RWPE2 (cell line): ENCODE data around the gene MATN4.
A peak's percentile ranks its signal among the peaks of the same experiment; 100 is the strongest.

Experiments used
- ATAC-seq: fragments of 200-7000 bp; cut with Tn5 transposase; 3 replicates; pipeline ENCODE4 v1.9.1; 2021; ENCODE audit warnings: low read depth
- DNase-seq: peaks from one replicate; pipeline ENCODE4 v3.0.0-alpha.2; 2020; ENCODE audit warnings: low spot score
- H3K27ac ChIP-seq: fragments of 450-650 bp; 2 replicates; pipeline ENCODE4 v1.5.1; 2017; ENCODE audit warnings: mild to moderate bottlenecking; ENCODE audit not compliant: poor library complexity, severe bottlenecking
- H3K27me3 ChIP-seq: fragments of 250-450 bp; sonication (Bioruptor Pico); 2 replicates; pipeline ENCODE4 v1.5.1; 2021; ENCODE audit warnings: mild to moderate bottlenecking, moderate library complexity; ENCODE audit not compliant: insufficient read depth, poor library complexity, severe bottlenecking
- H3K36me3 ChIP-seq: fragments of 250-450 bp; sonication (Bioruptor Pico); 2 replicates; pipeline ENCODE4 v1.5.1; 2020; ENCODE audit warnings: low read depth, mild to moderate bottlenecking, moderate library complexity
- H3K4me1 ChIP-seq: fragments of 250-450 bp; sonication (Bioruptor Pico); 2 replicates; pipeline ENCODE4 v1.5.1; 2021; ENCODE audit warnings: mild to moderate bottlenecking, moderate library complexity; ENCODE audit not compliant: insufficient read depth, poor library complexity, severe bottlenecking
- H3K4me3 ChIP-seq: fragments of 250-450 bp; sonication (Bioruptor Pico); 2 replicates; pipeline ENCODE4 v1.5.1; 2021; ENCODE audit warnings: mild to moderate bottlenecking, moderate library complexity; ENCODE audit not compliant: severe bottlenecking
- H3K9me3 ChIP-seq: fragments of 250-450 bp; sonication (Bioruptor Pico); 2 replicates; pipeline ENCODE4 v1.5.1; 2021; ENCODE audit warnings: mild to moderate bottlenecking, moderate library complexity; ENCODE audit not compliant: severe bottlenecking
- TF ChIP-seq, protein P1 (sequence below): fragments of 450-650 bp; IDR thresholded peaks from one replicate; pipeline ENCODE4 v1.5.1; 2017; ENCODE audit warnings: mild to moderate bottlenecking, moderate library complexity; ENCODE audit not compliant: poor library complexity, severe bottlenecking

The MATN4 gene

DNA sequence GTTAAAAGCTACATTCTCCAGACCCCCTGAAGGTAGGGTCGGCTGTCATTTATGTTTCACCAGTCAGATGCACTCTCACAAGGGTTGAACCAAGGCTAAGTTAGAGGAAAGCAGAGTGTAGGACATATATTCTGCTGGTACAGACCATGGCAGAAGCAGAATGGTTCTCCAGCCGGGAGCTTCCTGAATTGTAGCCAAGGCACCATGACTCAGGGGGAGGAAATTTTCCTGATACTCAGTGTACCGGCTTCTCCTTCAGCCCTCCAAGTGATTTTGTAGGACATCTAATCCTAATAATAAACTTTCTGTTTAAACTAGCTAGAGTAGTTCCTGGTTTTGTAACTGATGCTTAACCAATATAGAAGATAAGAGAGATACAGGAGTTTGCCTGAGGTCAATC, 39.6 kb downstream of the MATN4 start:
- no peaks in the 10 kb centered on the region for H3K27me3 ChIP-seq
- ATAC-seq (peak; percentile 49; the same call in 2 of the 3 replicates), DNase-seq (no peak)
- no peaks in the 10 kb centered on the region for H3K36me3 ChIP-seq
- TF ChIP-seq, protein P1, sequence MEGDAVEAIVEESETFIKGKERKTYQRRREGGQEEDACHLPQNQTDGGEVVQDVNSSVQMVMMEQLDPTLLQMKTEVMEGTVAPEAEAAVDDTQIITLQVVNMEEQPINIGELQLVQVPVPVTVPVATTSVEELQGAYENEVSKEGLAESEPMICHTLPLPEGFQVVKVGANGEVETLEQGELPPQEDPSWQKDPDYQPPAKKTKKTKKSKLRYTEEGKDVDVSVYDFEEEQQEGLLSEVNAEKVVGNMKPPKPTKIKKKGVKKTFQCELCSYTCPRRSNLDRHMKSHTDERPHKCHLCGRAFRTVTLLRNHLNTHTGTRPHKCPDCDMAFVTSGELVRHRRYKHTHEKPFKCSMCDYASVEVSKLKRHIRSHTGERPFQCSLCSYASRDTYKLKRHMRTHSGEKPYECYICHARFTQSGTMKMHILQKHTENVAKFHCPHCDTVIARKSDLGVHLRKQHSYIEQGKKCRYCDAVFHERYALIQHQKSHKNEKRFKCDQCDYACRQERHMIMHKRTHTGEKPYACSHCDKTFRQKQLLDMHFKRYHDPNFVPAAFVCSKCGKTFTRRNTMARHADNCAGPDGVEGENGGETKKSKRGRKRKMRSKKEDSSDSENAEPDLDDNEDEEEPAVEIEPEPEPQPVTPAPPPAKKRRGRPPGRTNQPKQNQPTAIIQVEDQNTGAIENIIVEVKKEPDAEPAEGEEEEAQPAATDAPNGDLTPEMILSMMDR, result no peak
- no peak overlapping the region for H3K4me3 ChIP-seq
- no peak overlapping the region for H3K27ac ChIP-seq
- H3K4me1 ChIP-seq, result peaks cover 6% of the 10 kb centered on the region
- no peaks in the 10 kb centered on the region for H3K9me3 ChIP-seq

DNA sequence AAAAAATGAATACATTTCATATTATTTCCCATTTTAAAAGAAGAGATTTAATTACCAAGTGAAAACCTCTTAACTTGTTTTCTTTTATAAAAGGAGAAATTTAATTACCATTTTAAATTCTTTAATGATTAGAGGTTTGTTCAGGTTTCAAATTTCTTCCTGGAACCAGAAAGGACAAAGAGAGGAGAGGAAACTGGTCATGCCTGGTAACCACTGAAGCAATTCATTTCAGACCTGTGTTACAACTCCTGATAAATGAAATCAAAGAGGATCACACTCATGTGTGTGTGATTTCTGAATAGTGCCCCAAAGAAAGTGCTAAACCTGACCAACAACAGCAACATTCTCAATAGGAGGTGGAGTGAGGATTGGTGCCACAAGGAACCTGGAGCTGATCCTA, 41.1 kb downstream of the MATN4 start:
- H3K9me3 ChIP-seq, result no peaks in the 10 kb centered on the region
- ATAC-seq, result 0 out of 3 replicates have a peak, but pooled peaks have one; percentile 39
- H3K27ac ChIP-seq, result no peak overlapping the region
- H3K27me3 ChIP-seq, result no peaks in the 10 kb centered on the region
- TF ChIP-seq, protein P1, result no peak
- H3K4me1 ChIP-seq, result peaks cover 6% of the 10 kb centered on the region
- DNase-seq, result no peak
- no peaks in the 10 kb centered on the region for H3K36me3 ChIP-seq
- H3K4me3 ChIP-seq, result no peak overlapping the region

DNA sequence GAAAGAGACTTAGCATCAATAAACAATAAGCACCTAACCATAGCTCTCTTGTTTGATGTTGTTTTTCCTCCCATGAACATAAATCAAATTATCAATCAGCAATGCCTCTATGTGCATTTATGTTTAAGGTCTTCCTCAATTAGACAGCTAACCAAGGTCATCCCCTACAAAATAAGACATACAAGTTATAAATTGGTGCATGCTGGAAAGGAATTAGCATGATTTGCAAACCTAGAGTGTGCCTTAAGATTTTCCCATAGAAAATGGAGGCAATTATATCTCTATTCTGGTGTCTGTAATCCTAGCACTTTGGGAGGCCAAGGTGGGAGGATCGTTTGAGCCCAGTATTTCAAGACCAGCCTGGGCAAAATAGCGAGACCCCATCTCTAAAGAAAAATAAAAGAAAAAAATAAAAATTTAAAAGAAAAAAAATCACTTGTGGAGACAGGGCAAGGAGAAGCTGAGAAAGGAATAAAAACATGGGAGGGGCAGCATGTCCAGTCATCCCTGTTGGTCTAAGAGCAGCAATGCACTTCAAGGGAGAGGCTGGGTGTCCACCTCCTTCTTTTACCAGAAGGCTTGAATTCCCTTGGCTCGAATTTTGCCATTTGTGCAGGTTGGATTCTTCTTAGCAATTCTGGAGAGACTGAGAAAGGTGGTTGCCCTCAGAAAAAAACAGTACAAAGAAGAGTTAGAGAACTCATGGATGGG, 44.4 kb downstream of the MATN4 start:
- TF ChIP-seq, protein P1, result no peak
- Histone ChIP-seq H3K27me3 (no peaks in the 10 kb centered on the region), H3K9me3 (no peaks in the 10 kb centered on the region), H3K4me3 (no peak overlapping the region), H3K4me1 (peaks cover 6% of the 10 kb centered on the region), H3K27ac (no peak overlapping the region), H3K36me3 (no peaks in the 10 kb centered on the region)
- DNase-seq (no peak), ATAC-seq (no peak)

DNA sequence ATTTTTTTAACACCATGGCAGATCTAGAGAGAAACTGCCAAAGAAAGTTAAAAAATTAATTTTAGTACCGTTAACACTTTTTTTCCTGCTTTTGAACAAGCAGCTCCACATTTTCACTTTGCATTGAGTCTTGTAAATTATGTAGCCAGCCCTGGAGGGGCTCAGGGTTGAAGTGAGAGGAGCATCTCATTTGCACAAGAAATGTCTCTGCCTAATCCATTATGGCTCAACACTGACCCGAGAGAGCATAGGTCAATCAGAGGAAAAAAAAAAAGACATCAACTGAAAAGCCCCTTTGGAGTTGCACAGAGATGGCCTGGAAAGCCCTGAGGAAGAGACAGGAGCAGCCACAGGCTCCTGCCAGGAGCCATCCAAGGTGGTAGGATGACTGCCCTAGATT, 49.4 kb downstream of the MATN4 start:
- DNase-seq, result no peak
- ATAC-seq, result no peak
- TF ChIP-seq, protein P1, result no peak
- Histone ChIP-seq H3K27ac (no peak overlapping the region), H3K4me1 (peaks cover 19% of the 10 kb centered on the region), H3K36me3 (no peaks in the 10 kb centered on the region), H3K4me3 (no peak overlapping the region), H3K9me3 (no peaks in the 10 kb centered on the region), H3K27me3 (no peaks in the 10 kb centered on the region)

DNA sequence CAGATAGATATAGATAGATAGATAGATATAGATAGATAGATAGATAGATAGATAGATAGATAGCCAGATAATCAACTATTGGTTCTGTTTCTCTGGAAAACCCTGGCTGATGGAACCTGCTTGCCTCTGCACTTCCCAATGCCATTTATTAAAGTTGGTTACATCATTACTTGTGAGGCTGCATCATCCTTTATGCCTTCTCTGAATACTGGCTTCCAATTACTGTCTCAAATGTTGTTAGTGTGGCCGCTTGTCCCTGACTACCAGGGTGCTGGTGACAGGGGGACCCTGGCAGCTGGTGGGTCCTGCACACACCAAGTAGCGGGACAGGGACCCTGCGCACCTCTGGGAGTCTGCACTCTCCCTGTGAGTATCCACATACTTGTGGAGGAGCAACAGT, 49.8 kb downstream of the MATN4 start:
- H3K4me3 ChIP-seq, result no peak overlapping the region
- ATAC-seq, result no peak

More for the DNA sequence above, 49.8 kb downstream of the MATN4 start:
- DNase-seq, result no peak
- TF ChIP-seq, protein P1, result no peak
- H3K27me3 ChIP-seq, result no peaks in the 10 kb centered on the region
- H3K4me1 ChIP-seq, result peaks cover 24% of the 10 kb centered on the region
- no peaks in the 10 kb centered on the region for H3K9me3 ChIP-seq
- H3K27ac ChIP-seq, result no peak overlapping the region
- no peaks in the 10 kb centered on the region for H3K36me3 ChIP-seq
